Fibroblast of villous mesenchyme (primary cell): ENCODE data around the gene TNS4. TPM values are rescaled to one million over a fixed set of nuclear protein-coding genes. Genes with fewer than 3 reads are reported as not detected.

ENCODE experiments used
- DNase-seq: peaks from one replicate; pipeline ENCODE4 v3.0.0-alpha.2; 2010; ENCODE audit warnings: low read depth
- H3K4me3 ChIP-seq: 2 replicates; pipeline ENCODE4 v1.5.1; 2011; ENCODE audit warnings: low read depth, mild to moderate bottlenecking, low read length
- CTCF ChIP-seq: IDR thresholded peaks from 2 replicates; pipeline ENCODE4 v1.5.1; 2012; ENCODE audit warnings: low read depth, mild to moderate bottlenecking, low read length; ENCODE audit not compliant: insufficient read depth
- total RNA-seq: library from RNA; depleted of rRNA; stranded (reverse); fragments of >200 nt; gene quantifications from 2 replicates; pipeline ENCODE4 v1.2.3, GENCODE V29; 2012

TNS4 gene
- total RNA-seq, 1 donor = not detected

GRCh38 chr17:40516581-40517285 lies 15.3 kb upstream of the TNS4 start:
- no peak for TF ChIP-seq CTCF
- H3K4me3 ChIP-seq = no peak overlapping the region
- peak; percentile 48 for DNase-seq

GRCh38 chr17:40515491-40516041 lies 14.1 kb upstream of the TNS4 start:
- no peak for DNase-seq
- TF ChIP-seq CTCF = no peak
- no peak overlapping the region for H3K4me3 ChIP-seq

GRCh38 chr17:40515011-40515410 lies 13.6 kb upstream of the TNS4 start:
- DNase-seq = no peak
- TF ChIP-seq CTCF = no peak
- no peak overlapping the region for H3K4me3 ChIP-seq

- DNase-seq = no peak
- no peak for TF ChIP-seq CTCF
- no peak overlapping the region for H3K4me3 ChIP-seq
Observed at GRCh38 chr17:40514013-40514875, 12.8 kb upstream of the TNS4 start.

GRCh38 chr17:40511667-40512220 lies 10.3 kb upstream of the TNS4 start:
- no peak overlapping the region for H3K4me3 ChIP-seq
- TF ChIP-seq CTCF = no peak
- DNase-seq = no peak

GRCh38 chr17:40511136-40511535 lies 9.7 kb upstream of the TNS4 start:
- no peak for TF ChIP-seq CTCF
- no peak overlapping the region for H3K4me3 ChIP-seq
- DNase-seq = peak; percentile 31
